PFSK-1 (cell line): ENCODE data around the gene CELSR1.

Experiments used
- FOXP2 ChIP-seq: optimal IDR thresholded peaks from 2 replicates; pipeline ENCODE3; 2011; ENCODE audit warnings: borderline replicate concordance, control low read depth, inconsistent platforms; ENCODE audit not compliant: insufficient read depth; ENCODE audit errors: extremely low read length, extremely low read depth
- POLR2AphosphoS5 ChIP-seq: IDR thresholded peaks from 2 replicates; pipeline ENCODE4 v1.6.1; 2012; ENCODE audit warnings: low read depth, mild to moderate bottlenecking, control low read depth, low read length, moderate library complexity
- REST ChIP-seq, 2 experiments: IDR thresholded peaks; 2 replicates each; pipeline versions ENCODE4 v1.6.1 to v1.8.0; 2011 to 2012; ENCODE audit warnings: low read depth in 2 of 2, low read length in 2 of 2, control low read depth in 1 of 2, inconsistent platforms in 1 of 2, mild to moderate bottlenecking in 1 of 2, moderate library complexity in 1 of 2; ENCODE audit not compliant: insufficient read depth in 1 of 2
- SIN3A ChIP-seq: IDR thresholded peaks from 2 replicates; pipeline ENCODE4 v1.6.1; 2012; ENCODE audit warnings: mild to moderate bottlenecking, low read length, moderate library complexity, borderline replicate concordance; ENCODE audit not compliant: insufficient read depth
- TAF1 ChIP-seq: IDR thresholded peaks from 2 replicates; pipeline ENCODE4 v1.6.1; 2012; ENCODE audit warnings: low read length, control low read depth, borderline replicate concordance; ENCODE audit not compliant: insufficient read depth

The CELSR1 gene

GRCh38 chr22:46534177-46534776 is 3.1 kb downstream of the CELSR1 start:
- no peak for TF ChIP-seq POLR2AphosphoS5

- TF ChIP-seq FOXP2 (no peak), REST (IDR thresholded peaks at IDR 0.05; ENCODE audit: insufficient read depth in 1 of 2, low read depth in 2 of 2, low read length in 2 of 2) (no peak), SIN3A (no peak), TAF1 (no peak), POLR2AphosphoS5 (no peak)
Observed at GRCh38 chr22:46533070-46533833, 4.2 kb downstream of the CELSR1 start.

GRCh38 chr22:46532416-46532815 is 5.0 kb downstream of the CELSR1 start:
- no peak for TF ChIP-seq POLR2AphosphoS5
- TF ChIP-seq REST (IDR thresholded peaks at IDR 0.05; ENCODE audit: insufficient read depth in 1 of 2, low read depth in 2 of 2, low read length in 2 of 2), result no peak
- no peak for TF ChIP-seq FOXP2
- no peak for TF ChIP-seq SIN3A
- no peak for TF ChIP-seq TAF1

- TF ChIP-seq FOXP2, result no peak
- TF ChIP-seq SIN3A, result no peak
- no peak for TF ChIP-seq TAF1
- TF ChIP-seq REST (IDR thresholded peaks at IDR 0.05; ENCODE audit: insufficient read depth in 1 of 2, low read depth in 2 of 2, low read length in 2 of 2), result no peak
- no peak for TF ChIP-seq POLR2AphosphoS5
Observed at GRCh38 chr22:46531581-46532175, 5.7 kb downstream of the CELSR1 start.

- TF ChIP-seq TAF1, result no peak
- no peak for TF ChIP-seq SIN3A
- no peak for TF ChIP-seq FOXP2
- TF ChIP-seq REST (IDR thresholded peaks at IDR 0.05; ENCODE audit: insufficient read depth in 1 of 2, low read depth in 2 of 2, low read length in 2 of 2), result no peak
- TF ChIP-seq POLR2AphosphoS5, result no peak
Observed at GRCh38 chr22:46528121-46528610, 9.3 kb downstream of the CELSR1 start.
